GM19099 (cell line): ENCODE measurements around the gene GUCY2D.

Source experiments
- POLR2A ChIP-seq: IDR thresholded peaks from 3 replicates; pipeline ENCODE4 v1.6.1; 2011; ENCODE audit warnings: low read depth; ENCODE audit not compliant: insufficient read length; ENCODE audit errors: extremely low read depth

GUCY2D gene

DNA sequence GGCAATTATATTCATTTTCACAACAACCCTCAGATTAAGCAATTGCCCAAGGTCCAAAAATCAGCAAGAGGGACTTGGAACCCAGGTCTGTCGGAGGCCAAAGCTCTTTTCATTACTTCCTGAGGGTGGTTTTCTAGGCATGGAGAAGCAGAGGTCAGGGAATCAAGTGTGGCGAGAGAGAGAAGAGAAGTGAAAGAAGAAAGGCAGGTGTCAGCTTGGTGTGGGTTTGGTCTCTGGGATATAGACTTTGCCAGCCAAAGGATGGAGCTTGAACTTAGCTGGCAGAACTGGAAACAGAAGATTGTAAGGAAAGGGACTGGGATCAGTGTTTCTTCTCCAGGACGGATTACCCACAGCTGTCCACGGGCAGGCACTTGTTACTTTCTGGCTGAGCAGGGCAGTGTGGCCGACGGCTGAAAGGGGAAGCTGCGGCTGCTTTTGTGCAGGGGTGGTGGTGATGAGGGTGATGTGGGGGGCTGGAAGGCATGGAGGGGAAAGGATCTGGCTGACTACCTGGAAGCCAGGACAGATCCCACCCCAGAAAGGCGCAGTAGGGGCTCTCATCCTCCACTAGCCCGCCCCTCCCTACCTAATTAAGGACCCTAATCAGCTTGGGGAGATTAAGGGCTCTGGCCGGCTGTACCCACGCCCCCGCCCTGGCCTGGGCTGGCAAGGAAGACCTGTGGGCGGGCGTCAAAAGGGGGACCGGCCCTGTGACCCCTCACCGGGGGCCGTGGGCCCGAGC lies at the start of gene GUCY2D:
Gene GUCY2D (plus strand): TSS at position 640 of the 745 bp plus-strand sequence. CDS start 433 bp downstream, outside the sequence.
- no peak for TF ChIP-seq POLR2A

DNA sequence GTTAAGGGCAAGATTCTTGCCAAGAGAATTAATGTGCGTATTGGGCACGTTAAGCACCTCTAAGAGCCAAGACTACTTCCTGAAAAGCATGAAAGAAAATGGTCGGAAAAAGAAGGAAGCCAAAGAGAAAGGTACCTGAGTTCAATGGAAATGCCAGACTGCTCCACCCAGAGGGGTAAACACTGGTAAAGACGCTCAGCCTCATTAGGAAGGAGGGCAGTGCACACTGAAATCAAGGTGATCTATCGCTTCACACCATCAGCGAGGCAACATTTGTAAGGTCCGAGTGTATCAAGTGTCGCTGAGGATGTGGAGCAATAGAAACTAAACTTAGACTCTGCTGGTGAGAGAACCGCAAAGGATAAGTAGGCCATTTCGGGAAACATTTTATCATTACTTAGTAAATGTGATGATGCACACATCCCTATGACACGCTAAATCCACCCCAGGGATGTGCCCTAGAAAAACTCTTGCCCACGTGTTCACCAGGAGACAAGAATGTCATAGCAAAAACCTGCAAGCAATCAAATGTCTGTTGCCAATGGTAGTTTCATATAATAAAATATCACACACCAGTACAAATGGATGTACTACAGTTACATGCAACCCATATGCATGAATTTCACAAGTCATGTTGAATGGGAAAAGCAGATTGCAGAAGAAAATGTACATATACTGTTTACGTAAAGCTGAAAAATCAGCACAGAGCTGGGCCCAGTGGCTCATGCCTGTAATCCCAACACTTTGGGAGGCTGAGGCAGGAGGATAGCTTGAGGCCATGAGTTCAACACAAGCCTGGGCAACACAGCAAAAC lies 46.8 kb upstream of the GUCY2D start:
- no peak for TF ChIP-seq POLR2A

DNA sequence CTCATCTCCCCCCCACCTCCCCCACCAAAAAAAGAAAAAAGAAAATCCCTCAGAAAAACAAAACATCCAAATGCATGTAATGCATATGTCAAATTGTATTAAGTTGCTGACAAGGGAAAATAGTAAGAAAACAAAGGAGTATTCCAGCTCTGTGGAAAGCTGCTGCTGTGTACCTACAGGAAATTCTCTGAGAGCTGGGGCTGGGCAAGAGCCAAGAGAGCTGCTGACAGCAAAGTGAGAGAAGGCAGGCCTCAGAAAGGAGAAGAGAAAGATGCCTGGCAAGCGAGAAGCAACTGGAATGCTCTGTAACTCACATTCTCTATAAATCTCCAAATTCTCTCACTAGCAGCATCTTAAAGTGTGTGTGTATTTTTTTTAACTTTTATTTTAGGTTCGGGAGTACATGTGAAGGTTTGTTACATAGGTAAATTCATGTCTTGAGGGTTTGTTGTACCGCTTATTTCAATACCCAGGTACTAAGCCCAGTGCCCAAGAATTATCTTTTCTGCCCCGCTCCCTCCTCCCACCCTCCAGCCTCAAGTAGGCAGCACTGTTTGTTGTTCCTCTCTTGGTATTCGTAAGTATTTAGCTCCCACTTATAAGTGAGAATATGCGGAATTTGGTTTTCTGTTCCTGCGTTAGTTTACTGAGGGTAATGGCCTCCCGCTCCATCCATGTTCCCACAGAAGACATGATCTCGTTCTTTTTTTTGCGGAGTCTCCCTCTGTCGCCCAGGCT lies 46.0 kb upstream of the GUCY2D start:
- TF ChIP-seq POLR2A: no peak

DNA sequence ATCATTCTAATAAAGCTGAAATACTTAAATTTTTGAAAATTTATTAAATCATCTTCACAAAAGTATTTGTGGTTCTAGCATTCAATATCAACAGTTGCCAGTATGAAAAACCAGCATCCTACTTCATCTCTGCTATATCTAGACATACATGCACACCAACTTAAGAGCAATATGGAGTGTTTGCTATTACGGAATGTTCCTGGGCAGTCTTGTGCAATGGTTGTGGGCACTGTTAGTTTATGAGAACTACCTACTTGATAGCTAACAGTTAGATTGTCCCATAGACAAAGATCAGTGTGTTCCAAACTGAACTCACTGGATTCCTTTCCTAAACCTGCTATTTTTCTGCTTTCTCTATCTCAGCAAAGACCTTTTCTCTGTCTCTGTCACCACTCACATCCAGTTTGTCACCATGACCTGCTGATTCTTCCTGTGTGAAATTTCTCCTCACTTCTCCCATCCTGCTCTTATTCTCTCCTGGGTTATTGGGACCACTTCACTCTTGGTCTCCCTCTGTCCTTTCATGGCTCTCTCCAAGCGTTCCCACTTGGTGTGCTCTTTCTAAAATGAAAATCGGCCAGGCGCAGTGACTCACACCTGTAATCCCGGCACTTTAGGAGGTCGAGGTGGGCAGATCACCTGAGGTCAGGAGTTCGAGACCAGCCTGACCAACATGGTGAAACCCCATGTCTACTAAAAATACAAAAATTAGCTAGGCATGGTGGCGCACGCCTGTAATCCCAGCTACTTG lies 42.7 kb upstream of the GUCY2D start:
- TF ChIP-seq POLR2A: no peak

- no peak for TF ChIP-seq POLR2A
Measured at GRCh38 chr17:7961421-7961820, 41.0 kb upstream of the GUCY2D start.

- TF ChIP-seq POLR2A: no peak
Measured at GRCh38 chr17:7967751-7968150, 34.7 kb upstream of the GUCY2D start.

GRCh38 chr17:7969433-7969832 lies 33.0 kb upstream of the GUCY2D start:
- TF ChIP-seq POLR2A: no peak

- no peak for TF ChIP-seq POLR2A
Measured at GRCh38 chr17:7971651-7972050, 30.8 kb upstream of the GUCY2D start.

DNA sequence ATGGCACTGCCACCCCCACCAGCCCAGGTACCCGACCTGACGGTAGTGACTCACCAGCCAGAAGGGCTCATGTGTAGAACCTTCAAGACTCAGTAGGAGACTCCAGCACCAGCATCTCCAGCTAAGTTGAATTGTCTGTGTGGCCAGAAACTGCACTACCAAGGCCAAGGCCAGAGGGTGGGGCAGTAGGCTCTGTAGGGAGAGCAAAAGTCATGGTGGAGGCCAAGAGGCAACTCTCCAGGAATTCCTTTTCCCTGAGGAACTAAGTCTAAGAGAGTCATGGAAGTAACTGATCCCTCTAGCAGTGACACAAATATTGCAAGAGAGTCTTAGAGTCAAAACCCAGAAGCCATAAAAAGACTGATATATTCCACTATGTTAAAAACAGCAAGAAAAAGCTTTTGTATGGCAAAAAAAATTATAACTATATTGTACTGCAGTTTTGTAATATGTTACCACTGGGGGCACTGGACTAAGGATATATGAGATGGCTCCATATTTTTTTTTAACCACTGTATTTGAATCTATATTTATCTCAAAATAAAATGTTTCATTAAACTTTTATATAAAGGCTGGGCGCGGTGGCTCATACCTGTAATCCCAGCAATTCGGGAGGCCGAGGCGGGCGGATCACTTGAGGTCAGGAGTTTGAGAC lies 30.2 kb upstream of the GUCY2D start:
- no peak for TF ChIP-seq POLR2A

- TF ChIP-seq POLR2A: no peak
Measured at GRCh38 chr17:7974638-7975131, 27.7 kb upstream of the GUCY2D start.

DNA sequence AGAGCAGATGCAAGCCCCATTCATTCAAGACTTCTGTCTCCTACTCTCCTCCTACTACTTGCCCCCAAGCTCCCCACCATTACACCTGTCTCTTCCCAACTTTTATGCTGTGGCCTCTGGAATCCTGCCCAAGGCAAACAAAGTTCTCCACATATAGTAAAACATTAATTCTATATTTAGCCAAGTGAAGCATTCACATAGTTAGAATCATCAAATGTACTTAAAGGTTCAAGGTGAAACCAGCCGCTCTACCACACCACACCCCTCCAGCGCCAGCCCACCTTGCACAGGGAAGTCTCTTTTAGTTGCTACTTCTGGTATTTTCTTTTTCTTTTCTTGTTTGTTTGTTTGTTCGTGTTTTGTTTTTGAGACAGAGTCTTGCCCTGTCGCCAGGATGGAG lies 25.4 kb upstream of the GUCY2D start:
- no peak for TF ChIP-seq POLR2A

DNA sequence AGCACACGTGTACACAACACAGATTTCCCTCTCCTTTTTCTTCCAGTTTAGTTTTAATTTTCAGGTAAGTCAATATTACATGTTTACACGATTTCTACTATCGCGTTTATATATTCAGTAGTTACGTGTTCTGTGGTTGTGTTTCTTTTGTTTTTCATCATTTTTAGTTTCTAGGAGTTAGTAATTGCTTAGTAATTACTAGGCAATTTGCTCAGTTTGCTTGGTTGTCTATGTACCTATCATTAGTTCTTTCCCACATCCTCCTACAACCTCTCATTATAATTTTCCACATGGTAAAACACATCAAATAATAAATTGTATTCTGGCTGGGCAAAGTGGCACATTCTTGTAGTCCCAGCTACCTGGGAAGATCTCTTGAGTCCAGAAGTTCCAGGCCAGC lies 24.6 kb upstream of the GUCY2D start:
- TF ChIP-seq POLR2A: no peak

DNA sequence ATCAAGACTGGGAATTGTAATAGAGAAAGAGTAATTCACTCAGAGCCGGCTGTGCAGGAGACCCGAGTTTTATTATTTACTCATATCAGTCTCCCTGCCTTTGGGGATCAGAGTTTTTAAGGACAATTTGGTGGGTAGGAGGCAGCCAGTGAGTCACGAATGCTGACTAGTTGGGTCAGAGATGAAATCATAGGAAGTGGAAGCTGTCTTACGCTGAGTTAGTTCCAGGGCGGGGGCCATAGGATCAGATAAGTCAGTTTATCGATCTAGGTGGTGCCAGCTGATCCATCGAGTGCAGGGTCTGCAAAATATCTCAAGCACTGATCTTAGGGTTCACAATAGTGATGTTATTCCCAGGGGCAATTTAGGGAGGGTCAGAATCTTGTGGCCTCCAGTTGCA lies 20.2 kb upstream of the GUCY2D start:
- no peak for TF ChIP-seq POLR2A

- no peak for TF ChIP-seq POLR2A
Measured at GRCh38 chr17:7982666-7983065, 19.7 kb upstream of the GUCY2D start.

- TF ChIP-seq POLR2A: no peak
Measured at GRCh38 chr17:7984904-7985303, 17.5 kb upstream of the GUCY2D start.
